Suppressor macrophage treated with lipopolysaccharide for 1 hour (primary cell): ENCODE measurements around the gene RAB17.

Source experiments
- DNase-seq, 3 donors: peaks; one replicate each; pipeline ENCODE4 v3.0.0-alpha.2; 2020 to 2022

Gene RAB17

DNA sequence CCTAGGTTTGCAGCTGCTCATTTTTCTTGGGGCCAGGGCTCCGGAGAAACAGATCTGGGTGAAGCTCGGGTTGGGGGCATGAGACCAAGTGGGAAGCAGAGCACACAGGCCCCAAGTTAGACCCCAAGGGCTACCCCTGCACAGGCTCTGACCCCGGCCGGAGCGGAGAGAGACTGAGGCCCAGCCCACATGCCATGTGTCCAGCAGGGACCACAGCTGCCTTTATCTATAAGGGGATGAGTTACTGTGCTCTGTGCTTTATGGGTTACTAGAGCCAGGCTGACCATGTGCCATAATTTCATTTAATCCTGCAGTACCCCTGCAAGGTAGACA is 54.5 kb downstream of the RAB17 start:
- no peak for DNase-seq

- DNase-seq, result no peak
These were observed 55.0 kb downstream of the RAB17 start for GRCh38 chr2:237535385-237536082.

DNA sequence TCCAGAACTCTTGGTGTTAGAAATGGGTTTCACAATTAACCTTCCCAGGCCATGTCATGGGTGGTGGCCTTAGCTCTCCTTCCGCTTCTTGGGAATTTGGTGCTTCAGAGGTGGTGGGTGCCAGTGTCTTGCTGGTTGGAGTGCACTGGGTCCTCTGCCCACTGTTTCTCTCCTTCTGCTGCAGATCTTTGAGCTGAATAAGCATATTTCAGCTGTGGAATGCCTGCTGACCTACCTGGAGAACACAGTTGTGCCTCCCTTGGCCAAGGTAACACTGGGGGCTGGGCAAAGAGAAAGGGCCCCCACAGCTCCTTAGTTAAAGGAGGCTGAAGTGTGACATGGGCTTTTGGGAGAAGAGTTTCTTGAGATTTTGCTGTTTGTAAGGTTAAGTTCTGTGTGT is 56.2 kb downstream of the RAB17 start:
- no peak for DNase-seq

DNA sequence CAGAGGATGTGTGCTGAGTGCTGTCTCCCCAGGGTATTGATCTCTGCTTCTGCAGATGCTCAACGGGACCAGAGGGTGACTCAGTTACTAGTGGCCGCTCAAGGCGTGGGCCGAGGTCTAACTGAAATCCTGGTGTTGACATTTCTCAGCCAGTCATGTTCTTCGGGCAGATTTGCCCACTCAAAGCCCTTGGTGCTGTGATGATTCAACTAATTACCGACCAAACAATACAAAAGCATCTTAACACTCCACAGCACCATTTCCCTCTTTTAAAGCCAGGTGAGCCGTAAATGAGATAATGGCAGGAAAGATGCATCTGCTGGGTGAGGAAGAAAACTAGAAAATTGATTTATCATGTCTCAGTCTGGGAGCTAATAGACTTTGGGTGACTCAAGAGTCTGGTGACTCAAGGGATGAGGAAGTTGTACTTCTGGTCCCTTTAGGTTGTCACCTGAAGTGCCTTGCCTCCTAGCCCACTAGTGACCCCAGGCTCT is 56.8 kb downstream of the RAB17 start:
- DNase-seq, result peak in 2 of 3 donors; percentile 23 to 31

GRCh38 chr2:237532160-237532559 is 58.4 kb downstream of the RAB17 start:
- DNase-seq, result no peak

- DNase-seq, result peak; percentile 12 to 42 (median 23)
These were observed 59.8 kb downstream of the RAB17 start for GRCh38 chr2:237530472-237531433.

DNA sequence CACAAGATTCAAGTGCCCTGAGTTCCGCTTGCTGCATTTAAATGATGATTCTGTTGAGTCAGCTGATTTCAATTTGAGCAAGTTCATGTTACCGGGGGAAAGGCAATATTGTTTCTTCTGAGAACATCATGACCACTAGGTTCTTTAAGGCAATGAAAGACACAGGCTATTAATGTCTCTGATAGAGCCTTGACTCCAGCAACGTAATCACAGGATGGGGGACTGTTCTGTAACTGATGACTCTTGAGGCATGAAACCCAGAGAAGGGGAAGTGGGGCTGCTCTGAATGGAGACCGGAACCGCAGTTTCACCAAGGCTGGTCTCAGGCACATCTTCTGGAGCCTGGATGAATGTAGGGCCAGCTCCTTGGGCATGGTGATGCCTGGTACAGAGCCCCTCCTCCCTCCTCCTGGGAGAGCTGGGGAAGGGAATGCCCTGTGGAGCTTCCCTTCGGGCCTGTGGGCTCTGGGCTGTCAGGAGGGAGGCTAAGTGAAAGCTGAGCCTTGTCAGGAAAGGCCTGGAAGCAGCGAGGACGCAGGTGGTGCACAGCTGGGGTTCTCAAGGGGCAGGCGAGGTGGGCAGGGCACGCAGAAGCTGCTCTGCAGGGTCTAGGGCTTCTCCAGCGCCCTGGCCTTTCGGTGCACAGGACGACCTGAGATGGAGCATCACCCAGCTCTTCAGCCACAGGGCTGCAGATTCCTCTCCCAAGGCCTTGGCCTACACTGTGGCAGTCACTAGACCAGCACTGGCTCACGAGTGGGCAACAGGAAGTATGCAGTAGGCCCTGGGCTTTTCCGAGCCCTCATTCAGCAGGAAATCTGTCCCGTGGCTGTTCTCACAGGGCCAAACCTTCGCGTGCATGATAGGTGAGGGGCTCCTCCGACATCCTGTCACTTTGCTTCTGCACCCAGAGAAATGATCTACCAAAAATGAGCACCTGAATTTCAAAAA is 60.8 kb downstream of the RAB17 start:
- peak; percentile 59 to 79 (median 65) for DNase-seq

DNA sequence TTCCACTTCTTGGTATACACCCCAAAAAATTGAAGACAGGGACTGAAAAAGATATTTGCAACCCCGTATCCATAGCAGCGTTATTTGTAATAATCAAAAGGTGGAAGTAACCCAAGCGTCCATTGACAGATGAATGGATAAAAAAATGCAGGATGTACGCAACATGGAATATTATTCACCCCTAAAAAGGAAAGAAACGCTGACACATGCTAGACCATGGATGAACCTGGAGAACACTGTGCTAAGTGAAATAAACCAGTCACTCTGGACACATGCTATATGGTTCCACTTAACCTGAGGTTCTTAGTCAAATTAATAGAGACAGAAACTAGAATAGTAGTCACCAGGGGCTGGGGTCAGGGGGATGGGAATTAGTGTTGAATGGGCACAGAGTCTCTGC is 62.8 kb downstream of the RAB17 start:
- no peak for DNase-seq

GRCh38 chr2:237527233-237527632 is 63.3 kb downstream of the RAB17 start:
- no peak for DNase-seq

GRCh38 chr2:237525559-237526157 is 64.9 kb downstream of the RAB17 start:
- no peak for DNase-seq

- no peak for DNase-seq
These were observed 65.9 kb downstream of the RAB17 start for GRCh38 chr2:237524631-237525030.
